KMS-11 (cell line): ENCODE data around the gene VPS18.

Experiments used
- H2AFZ ChIP-seq: fragments of 200-600 bp; sonication (generic); 2 replicates; pipeline ENCODE4 v1.6.1; 2016; ENCODE audit warnings: antibody characterized with exemption, mixed run types, low read depth
- H3K27ac ChIP-seq: fragments of 200-600 bp; sonication (generic); 2 replicates; pipeline ENCODE4 v1.6.1; 2016; ENCODE audit warnings: mild to moderate bottlenecking, mixed run types
- H3K27me3 ChIP-seq: fragments of 200-600 bp; sonication (generic); 2 replicates; pipeline ENCODE4 v1.6.1; 2017; ENCODE audit warnings: mild to moderate bottlenecking, low read depth, mixed run types, moderate library complexity; ENCODE audit not compliant: insufficient read depth
- H3K36me3 ChIP-seq: fragments of 200-600 bp; sonication (generic); 2 replicates; pipeline ENCODE4 v1.6.1; 2017; ENCODE audit warnings: mild to moderate bottlenecking, mixed run types; ENCODE audit not compliant: insufficient read depth
- H3K4me1 ChIP-seq: fragments of 200-600 bp; sonication (generic); 2 replicates; pipeline ENCODE4 v1.6.1; 2016; ENCODE audit warnings: mild to moderate bottlenecking, low read depth, mixed run types; ENCODE audit not compliant: poor library complexity, severe bottlenecking
- H3K4me2 ChIP-seq: fragments of 200-600 bp; sonication (generic); 2 replicates; pipeline ENCODE4 v1.7.0; 2016; ENCODE audit warnings: mild to moderate bottlenecking, mixed run types
- H3K4me3 ChIP-seq: fragments of 200-600 bp; sonication (generic); IDR thresholded peaks from 2 replicates; pipeline ENCODE4 v1.6.1; 2017; ENCODE audit warnings: low read depth, low read length, mixed read lengths; ENCODE audit not compliant: insufficient read depth
- H3K79me2 ChIP-seq: fragments of 200-600 bp; sonication (generic); 2 replicates; pipeline ENCODE4 v1.6.1; 2016; ENCODE audit warnings: low read depth, mixed run types; ENCODE audit not compliant: insufficient read depth
- H3K9ac ChIP-seq: fragments of 200-600 bp; sonication (generic); 2 replicates; pipeline ENCODE4 v1.6.1; 2016; ENCODE audit warnings: mild to moderate bottlenecking, mixed run types
- H4K20me1 ChIP-seq: fragments of 200-600 bp; sonication (generic); 2 replicates; pipeline ENCODE4 v1.6.1; 2016; ENCODE audit warnings: mild to moderate bottlenecking, mixed run types; ENCODE audit not compliant: insufficient read depth
- CTCF ChIP-seq: fragments of 200-600 bp; sonication (generic); conservative IDR thresholded peaks from 2 replicates; pipeline ENCODE4 v1.6.1; 2017; ENCODE audit warnings: low read depth, mild to moderate bottlenecking, antibody characterized with exemption, low read length, moderate library complexity, mixed read lengths

VPS18 gene

DNA sequence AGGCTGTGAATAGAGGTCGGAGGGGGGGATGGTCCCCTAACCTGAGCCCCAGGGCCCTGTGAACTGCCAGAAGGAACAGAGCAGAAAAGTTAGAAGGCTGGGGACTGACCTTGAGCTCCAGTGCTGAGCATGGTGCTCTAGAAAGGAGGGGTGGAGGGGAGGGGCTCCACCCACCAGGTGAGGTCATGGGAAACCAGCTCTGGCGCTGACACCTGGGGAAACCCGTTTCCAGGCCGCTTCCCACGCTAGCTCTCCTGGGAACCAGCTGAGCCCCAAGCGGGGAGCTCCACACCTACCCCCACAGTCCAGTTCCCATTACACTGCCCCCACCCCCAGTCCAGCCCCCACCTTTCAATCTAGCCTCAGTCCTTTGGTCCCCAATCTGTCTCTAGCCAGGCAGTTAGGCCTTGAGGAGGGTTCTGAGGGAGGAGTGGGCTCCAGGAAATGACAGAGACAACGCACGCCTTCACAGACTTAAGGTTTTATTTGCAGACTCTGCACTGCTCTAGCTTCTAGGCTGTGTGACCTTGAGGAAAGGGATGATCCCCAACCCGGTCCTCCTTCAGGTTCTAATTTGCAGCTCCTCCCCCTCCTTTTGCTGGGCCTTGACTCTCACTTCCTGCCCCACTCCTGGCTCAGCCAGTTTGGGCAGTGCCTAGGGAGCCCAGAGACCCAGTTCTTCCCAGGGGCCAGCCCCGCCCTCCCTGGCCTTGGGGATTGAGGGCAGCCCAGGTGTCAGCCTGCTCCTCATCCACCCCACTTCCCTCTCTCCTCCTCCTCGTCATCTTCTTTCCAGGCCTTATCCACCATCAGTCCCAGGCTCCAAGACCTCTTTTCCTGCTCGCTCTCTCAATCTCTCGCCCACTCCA lies 22.3 kb upstream of the VPS18 start:
- H3K4me1 ChIP-seq = peaks cover 24% of the 10 kb centered on the region
- TF ChIP-seq CTCF = no peak
- H3K27ac ChIP-seq = no peak overlapping the region
- no peak overlapping the region for H3K9ac ChIP-seq
- no peak overlapping the region for H3K4me3 ChIP-seq
- no peaks in the 10 kb centered on the region for H3K79me2 ChIP-seq
- no peaks in the 10 kb centered on the region for H4K20me1 ChIP-seq
- H3K36me3 ChIP-seq = no peaks in the 10 kb centered on the region
- H3K27me3 ChIP-seq = no peaks in the 10 kb centered on the region
- H2AFZ ChIP-seq = no peak overlapping the region
- H3K4me2 ChIP-seq = no peak overlapping the region

GRCh38 chr15:40872791-40873693 lies 21.2 kb upstream of the VPS18 start:
- Histone ChIP-seq H3K4me3 (no peak overlapping the region), H3K27me3 (no peaks in the 10 kb centered on the region), H3K27ac (no peak overlapping the region), H4K20me1 (no peaks in the 10 kb centered on the region), H3K36me3 (no peaks in the 10 kb centered on the region), H3K4me2 (peak overlapping the region; percentile 92; the same call in 1 of the 2 replicates), H2AFZ (peak overlapping the region; percentile 98), H3K4me1 (peaks cover 24% of the 10 kb centered on the region), H3K9ac (no peak overlapping the region), H3K79me2 (no peaks in the 10 kb centered on the region)
- TF ChIP-seq CTCF = no peak

- Histone ChIP-seq H3K9ac (peak within 1 kb of the TSS; percentile 61; the same call in 1 of the 2 replicates), H4K20me1 (no peaks in the 10 kb centered on the region)
Measured at GRCh38 chr15:40873694-40874561, 20.3 kb upstream of the VPS18 start, which contains the start of gene RHOV. Gene RHOV, minus strand, starts transcription at chr15:40874234. Its CDS starts 95 bp downstream, at chr15:40874139.

More at GRCh38 chr15:40873694-40874561, 20.3 kb upstream of the VPS18 start, which contains the start of gene RHOV:
- peak within 1 kb of the TSS; percentile 98 for H2AFZ ChIP-seq
- no peaks in the 10 kb centered on the region for H3K36me3 ChIP-seq
- H3K27me3 ChIP-seq = no peaks in the 10 kb centered on the region
- H3K27ac ChIP-seq = no peak within 1 kb of the TSS
- H3K4me1 ChIP-seq = peaks cover 30% of the 10 kb centered on the region
- H3K4me2 ChIP-seq = peak within 1 kb of the TSS; percentile 92
- no peaks in the 10 kb centered on the region for H3K79me2 ChIP-seq
- peak; percentile 37 for TF ChIP-seq CTCF
- no peak within 1 kb of the TSS for H3K4me3 ChIP-seq
